KOPT-K1 (cell line): ENCODE results near the gene SENP3.

Experiments
- H3K27ac ChIP-seq: fragments of 200-600 bp; sonication (generic); 2 replicates; pipeline ENCODE4 v1.5.1; 2016; ENCODE audit warnings: antibody characterized with exemption, mild to moderate bottlenecking, low read depth, low read length; ENCODE audit not compliant: poor library complexity, severe bottlenecking
- H3K36me3 ChIP-seq: fragments of 200-600 bp; sonication (generic); 2 replicates; pipeline ENCODE4 v1.5.1; 2017; ENCODE audit warnings: antibody characterized with exemption, mild to moderate bottlenecking, low read length, moderate library complexity; ENCODE audit not compliant: insufficient read depth
- H3K9me3 ChIP-seq: fragments of 200-600 bp; sonication (generic); 2 replicates; pipeline ENCODE4 v1.5.1; 2017; ENCODE audit warnings: antibody characterized with exemption, low read length, mild to moderate bottlenecking; ENCODE audit not compliant: insufficient read depth, poor library complexity, severe bottlenecking

SENP3 gene

GRCh38 chr17:7562208-7562605 lies 488 bp downstream of the SENP3 start:
- no peaks in the 10 kb centered on the region for H3K9me3 ChIP-seq
- H3K36me3 ChIP-seq = peaks cover 45% of the 10 kb centered on the region
- H3K27ac ChIP-seq = peak overlapping the region; percentile 76

DNA sequence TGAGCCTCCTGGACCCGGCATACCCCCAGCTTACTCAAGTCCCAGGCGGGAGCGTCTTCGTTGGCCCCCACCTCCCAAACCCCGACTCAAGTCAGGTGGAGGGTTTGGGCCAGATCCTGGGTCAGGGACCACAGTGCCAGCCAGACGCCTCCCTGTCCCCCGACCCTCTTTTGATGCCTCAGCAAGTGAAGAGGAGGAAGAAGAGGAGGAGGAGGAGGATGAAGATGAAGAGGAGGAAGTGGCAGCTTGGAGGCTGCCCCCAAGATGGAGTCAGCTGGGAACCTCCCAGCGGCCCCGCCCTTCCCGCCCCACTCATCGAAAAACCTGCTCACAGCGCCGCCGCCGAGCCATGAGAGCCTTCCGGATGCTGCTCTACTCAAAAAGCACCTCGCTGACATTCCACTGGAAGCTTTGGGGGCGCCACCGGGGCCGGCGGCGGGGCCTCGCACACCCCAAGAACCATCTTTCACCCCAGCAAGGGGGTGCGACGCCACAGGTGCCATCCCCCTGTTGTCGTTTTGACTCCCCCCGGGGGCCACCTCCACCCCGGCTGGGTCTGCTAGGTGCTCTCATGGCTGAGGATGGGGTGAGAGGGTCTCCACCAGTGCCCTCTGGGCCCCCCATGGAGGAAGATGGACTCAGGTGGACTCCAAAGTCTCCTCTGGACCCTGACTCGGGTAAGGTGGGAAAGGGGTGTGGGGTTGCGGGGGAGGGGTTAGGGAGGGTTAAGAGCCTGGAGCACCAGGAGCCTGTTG lies 1.6 kb downstream of the SENP3 start:
- Histone ChIP-seq H3K9me3 (no peaks in the 10 kb centered on the region), H3K27ac (no peak overlapping the region), H3K36me3 (peaks cover 53% of the 10 kb centered on the region)

GRCh38 chr17:7569571-7569970 lies 7.9 kb downstream of the SENP3 start:
- no peaks in the 10 kb centered on the region for H3K9me3 ChIP-seq
- no peak overlapping the region for H3K27ac ChIP-seq
- peaks cover 73% of the 10 kb centered on the region for H3K36me3 ChIP-seq

GRCh38 chr17:7570351-7570750 lies 8.6 kb downstream of the SENP3 start:
- H3K36me3 ChIP-seq = peaks cover 73% of the 10 kb centered on the region
- no peaks in the 10 kb centered on the region for H3K9me3 ChIP-seq
- no peak overlapping the region for H3K27ac ChIP-seq

- Histone ChIP-seq H3K27ac (peak overlapping the region; percentile 73), H3K9me3 (no peaks in the 10 kb centered on the region)
Observed at GRCh38 chr17:7572338-7572587, 10.5 kb downstream of the SENP3 start.

GRCh38 chr17:7572588-7573323 lies 11.0 kb downstream of the SENP3 start:
- Histone ChIP-seq H3K36me3 (peaks cover 73% of the 10 kb centered on the region), H3K9me3 (no peaks in the 10 kb centered on the region), H3K27ac (peak overlapping the region; percentile 94)

More at GRCh38 chr17:7572338-7572587, 10.5 kb downstream of the SENP3 start:
- peaks cover 73% of the 10 kb centered on the region for H3K36me3 ChIP-seq

- Histone ChIP-seq H3K9me3 (no peaks in the 10 kb centered on the region), H3K27ac (peak overlapping the region; percentile 94), H3K36me3 (peaks cover 76% of the 10 kb centered on the region)
Observed at GRCh38 chr17:7573324-7574080, 11.8 kb downstream of the SENP3 start.

DNA sequence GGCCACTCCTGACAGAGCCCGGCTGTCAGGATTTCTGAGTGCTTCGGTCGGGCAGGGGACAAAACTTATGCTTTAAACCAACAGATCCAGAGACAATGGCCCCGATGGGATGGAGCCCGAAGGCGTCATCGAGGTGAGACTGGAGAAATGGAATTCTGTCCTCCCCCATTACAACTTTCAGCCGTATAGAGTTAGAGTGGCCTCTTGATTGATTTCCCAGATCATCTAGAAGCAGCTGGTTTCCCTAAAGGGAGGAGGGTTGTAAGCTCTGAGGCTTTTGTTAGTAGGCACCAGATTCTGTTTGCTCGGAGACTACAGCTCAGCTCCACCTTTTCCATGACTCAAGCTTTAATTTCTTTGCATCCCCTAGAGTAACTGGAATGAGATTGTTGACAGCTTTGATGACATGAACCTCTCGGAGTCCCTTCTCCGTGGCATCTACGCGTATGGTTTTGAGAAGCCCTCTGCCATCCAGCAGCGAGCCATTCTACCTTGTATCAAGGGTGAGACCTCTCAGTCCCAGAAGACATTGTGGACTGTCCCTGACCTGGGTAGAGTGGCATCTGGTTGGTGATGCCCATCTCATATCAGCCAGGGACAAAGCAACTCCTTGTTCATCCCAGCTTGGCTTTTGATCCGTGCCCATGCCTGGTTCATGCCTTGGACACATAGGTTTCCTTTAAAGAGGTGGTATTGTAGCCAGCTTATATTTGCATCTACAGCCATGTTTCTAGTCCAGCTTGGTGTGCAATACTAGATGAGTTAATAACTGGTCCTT lies 12.6 kb downstream of the SENP3 start:
- peaks cover 79% of the 10 kb centered on the region for H3K36me3 ChIP-seq
- no peaks in the 10 kb centered on the region for H3K9me3 ChIP-seq
- peak overlapping the region; percentile 94 for H3K27ac ChIP-seq

DNA sequence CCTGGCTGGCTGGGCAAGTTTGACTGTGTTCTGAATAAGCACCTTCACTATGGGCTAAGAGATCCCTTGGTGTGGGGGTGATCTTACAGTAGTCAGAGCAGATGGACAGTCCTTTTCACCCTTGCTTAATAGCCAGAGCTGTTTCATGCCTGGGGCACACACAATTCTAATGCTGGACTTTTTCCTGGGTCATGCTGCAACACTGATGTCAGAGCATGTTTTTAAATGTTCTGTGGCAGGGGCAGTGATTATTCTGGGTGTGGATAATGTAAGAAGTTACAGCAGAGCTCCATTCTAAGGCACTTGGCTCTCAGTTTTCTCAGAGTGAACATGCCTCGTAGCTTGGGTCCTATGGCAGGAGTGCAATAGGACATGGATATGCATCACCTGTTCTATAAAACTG lies 13.8 kb downstream of the SENP3 start:
- H3K9me3 ChIP-seq = no peaks in the 10 kb centered on the region
- H3K36me3 ChIP-seq = peaks cover 79% of the 10 kb centered on the region
- H3K27ac ChIP-seq = no peak overlapping the region

DNA sequence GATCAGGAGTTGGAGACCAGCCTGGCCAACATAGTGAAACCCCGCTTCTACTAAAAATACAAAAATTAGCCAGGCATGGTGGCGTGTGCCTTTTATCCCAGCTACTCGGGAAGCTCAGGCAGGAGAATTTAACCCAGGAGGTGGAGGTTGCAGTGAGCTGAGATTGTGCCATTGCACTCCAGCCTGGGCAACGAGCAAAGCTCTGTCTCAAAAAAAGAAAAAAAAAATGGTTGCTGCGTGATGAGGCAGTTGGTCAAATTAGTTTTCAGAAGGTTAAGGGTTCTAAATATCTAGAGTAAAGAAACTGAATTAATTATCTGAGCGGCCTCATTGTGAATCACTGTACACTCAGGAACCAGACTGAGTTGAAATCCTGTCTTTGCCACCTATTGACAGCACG lies 14.2 kb downstream of the SENP3 start:
- Histone ChIP-seq H3K9me3 (no peaks in the 10 kb centered on the region), H3K36me3 (peaks cover 79% of the 10 kb centered on the region), H3K27ac (no peak overlapping the region)

DNA sequence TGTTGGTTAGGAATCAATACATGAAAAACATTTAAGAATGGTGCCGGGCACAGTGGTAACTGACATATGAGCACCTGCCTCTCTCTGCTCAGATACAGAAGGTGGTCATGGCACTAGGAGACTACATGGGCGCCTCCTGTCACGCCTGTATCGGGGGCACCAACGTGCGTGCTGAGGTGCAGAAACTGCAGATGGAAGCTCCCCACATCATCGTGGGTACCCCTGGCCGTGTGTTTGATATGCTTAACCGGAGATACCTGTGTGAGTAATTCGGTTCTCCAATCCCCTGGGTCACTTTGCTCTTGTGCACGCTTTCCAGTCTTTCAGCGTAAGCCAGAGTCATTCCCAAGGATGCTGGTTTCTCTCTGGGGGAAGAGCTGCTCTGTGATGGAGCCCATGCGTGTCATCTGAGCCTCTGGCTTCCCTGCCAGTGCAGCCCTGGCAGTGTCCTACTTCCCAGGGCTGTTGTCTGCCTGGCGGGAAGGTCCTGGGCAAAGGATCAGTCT lies 14.8 kb downstream of the SENP3 start:
- Histone ChIP-seq H3K36me3 (peaks cover 77% of the 10 kb centered on the region), H3K27ac (no peak overlapping the region), H3K9me3 (no peaks in the 10 kb centered on the region)

- Histone ChIP-seq H3K9me3 (no peaks in the 10 kb centered on the region), H3K27ac (no peak overlapping the region), H3K36me3 (peaks cover 81% of the 10 kb centered on the region)
Observed at GRCh38 chr17:7577327-7578199, 15.8 kb downstream of the SENP3 start.

- peak within 1 kb of the TSS; percentile 44 for H3K27ac ChIP-seq
- peaks cover 77% of the 10 kb centered on the region for H3K36me3 ChIP-seq
- H3K9me3 ChIP-seq = no peaks in the 10 kb centered on the region
Observed at GRCh38 chr17:7579001-7579833, 17.5 kb downstream of the SENP3 start, which contains the start of gene CD68. Gene CD68, plus strand, starts transcription at chr17:7579638. Its CDS starts 40 bp downstream, at chr17:7579678.
